HepG2 (cell line): ENCODE data around the gene WHAMM. TPM values are rescaled to one million over a fixed set of nuclear protein-coding genes. Genes with fewer than 3 reads are reported as not detected.

Source experiments
- ATAC-seq: fragments of 200-7000 bp; cut with Tn5 transposase; 3 replicates; pipeline ENCODE4 v1.9.1; 2020; ENCODE audit warnings: mild to moderate bottlenecking, moderate library complexity
- BruUV-seq: library from RNA; stranded (reverse); fragments of 400-500 nt; replicated peaks from 2 replicates; lab custom pipeline; 2021; lab: Mats Ljungman, UMichigan
- CTCF ChIA-PET: fragments of 300-600 bp; formaldehyde crosslinking; extraction: SDS; loops from one replicate; lab custom pipeline; 2021; ENCODE audit warnings: low total read pairs, inconsistent platforms, low intra/inter-chr PET ratio; lab: Yijun Ruan, JAX
- POLR2A ChIA-PET: fragments of 350-600 bp; sonication (Branson Sonifier 250); formaldehyde crosslinking; loops from one replicate; lab custom pipeline; 2020; ENCODE audit warnings: antibody characterized with exemption, inconsistent platforms; lab: Yijun Ruan, JAX
- DNase-seq: peaks from one replicate; pipeline ENCODE4 v3.0.0-alpha.2; 2015; ENCODE audit warnings: low spot score
- FAIRE-seq: peaks from 3 replicates; lab custom pipeline; 2011; peaks lifted over from hg19 to GRCh38; lab: Jason Lieb, UNC
- H2AFZ ChIP-seq: one replicate; pipeline ENCODE4 v1.6.1; 2011; ENCODE audit warnings: low read length, inconsistent platforms
- H3K27ac ChIP-seq: fragments of 300-600 bp; 3 replicates; pipeline ENCODE4 v1.8.0; 2011; ENCODE audit warnings: mixed run types, mild to moderate bottlenecking, mixed read lengths, low read length, inconsistent platforms; ENCODE audit not compliant: insufficient read depth; ENCODE audit errors: extremely low read length
- H3K27me3 ChIP-seq, 2 experiments: fragments of 200-600 bp in 1 of 2; 2 replicates in 1 of 2; 3 replicates in 1 of 2; pipeline versions ENCODE4 v1.6.0 to v1.8.0; 2011; ENCODE audit warnings: low read length in 2 of 2, mild to moderate bottlenecking in 2 of 2, moderate library complexity in 2 of 2, inconsistent platforms in 1 of 2; ENCODE audit not compliant: insufficient read depth in 2 of 2, control insufficient read depth in 1 of 2
- H3K36me3 ChIP-seq, 2 experiments: fragments of 200-600 bp in 1 of 2; replicated peaks in 1 of 2; 2 replicates in 1 of 2; 3 replicates in 1 of 2; pipeline versions ENCODE4 v1.5.1 to v1.8.0; 2011; ENCODE audit warnings: low read length in 2 of 2, inconsistent platforms in 1 of 2; ENCODE audit not compliant: insufficient read depth in 2 of 2, control insufficient read depth in 1 of 2
- H3K4me1 ChIP-seq: 2 replicates; pipeline ENCODE4 v1.5.1; 2012; ENCODE audit warnings: low read length, inconsistent platforms; ENCODE audit not compliant: insufficient read depth
- H3K4me2 ChIP-seq: 2 replicates; pipeline ENCODE4 v1.6.0; 2011; ENCODE audit warnings: low read depth, low read length, inconsistent platforms
- H3K4me3 ChIP-seq, 3 experiments: fragments of 200-600 bp in 1 of 3; sonication (generic), shearing (Covaris generic) in 1 of 3; replicated peaks in 1 of 3; 2 replicates each; pipeline ENCODE4 v1.5.1; 2011 to 2016; ENCODE audit warnings: low read length in 3 of 3, inconsistent platforms in 2 of 3, low read depth in 2 of 3, mild to moderate bottlenecking in 2 of 3, control low read depth in 1 of 3, mixed read lengths in 1 of 3; ENCODE audit not compliant: insufficient read depth in 1 of 3
- H3K79me2 ChIP-seq: one replicate; pipeline ENCODE4 v1.6.1; 2011; ENCODE audit warnings: low read length, inconsistent platforms; ENCODE audit not compliant: insufficient read depth
- H3K9ac ChIP-seq: 2 replicates; pipeline ENCODE4 v1.6.0; 2011; ENCODE audit warnings: mild to moderate bottlenecking, low read depth, low read length, inconsistent platforms; ENCODE audit not compliant: insufficient read depth
- H3K9me3 ChIP-seq: 2 replicates; pipeline ENCODE4 v1.5.1; 2012; ENCODE audit warnings: mild to moderate bottlenecking, low read length
- H4K20me1 ChIP-seq: 2 replicates; pipeline ENCODE4 v1.6.0; 2011; ENCODE audit warnings: inconsistent platforms, mild to moderate bottlenecking, low read length, moderate library complexity; ENCODE audit not compliant: insufficient read depth
- ISL2 ChIP-seq: sonication (generic); formaldehyde crosslinking; IDR thresholded peaks from 2 replicates; pipeline ENCODE4 v1.5.0; 2020; ENCODE audit warnings: missing genetic modification reagents
- KDM1A ChIP-seq: IDR thresholded peaks from 2 replicates; pipeline ENCODE4 v1.6.1; 2016; ENCODE audit warnings: missing compliant biosample characterization
- SNRNP70 ChIP-seq: fragments of 200-400 bp; formaldehyde crosslinking; IDR thresholded peaks from 2 replicates; pipeline ENCODE4 v1.6.1; 2017; ENCODE audit warnings: mild to moderate bottlenecking, low read depth, low read length, moderate library complexity
- ZNF619 ChIP-seq: sonication (generic); formaldehyde crosslinking; IDR thresholded peaks from 2 replicates; pipeline ENCODE4 v1.4.0; 2020; ENCODE audit warnings: mild to moderate bottlenecking, missing genetic modification reagents
- WGBS: methylation state at CpG from one replicate; pipeline ENCODE4 v1.1.6; 2017; ENCODE audit warnings: low lambda C conversion rate; 5-methylcytosine and 5-hydroxymethylcytosine counted together
- in situ Hi-C: cut with HindIII; loops from 2 replicates; pipeline ENCODE4 v1.10.0; 2017; ENCODE audit warnings: low pct_unique_long_range_greater_than_20kb; ENCODE audit not compliant: extremely low pct_ligation_motif_present
- intact Hi-C: fragments of 100-400 bp; cut with micrococcal nuclease; formaldehyde crosslinking; loops from one replicate; pipeline ENCODE4 v1.10.0; 2022; ENCODE audit not compliant: unreplicated experiment
- polyA plus RNA-seq, 8 experiments: library from polyadenylated mRNA; depleted of rRNA in 3 of 8; stranded (reverse) in 7 of 8; unstranded in 1 of 8; fragments of >200 nt; fragmentation: Illumina TruSeq in 4 of 8; extraction: Trizol in 4 of 8; gene quantifications; 2 replicates each; pipeline versions ENCODE4 v1.2.1 to v1.2.3, GENCODE V29; 2011 to 2016; ENCODE audit warnings: low read depth in 4 of 8, missing spikeins in 1 of 8, mixed read lengths in 1 of 8; ENCODE audit not compliant: insufficient read depth in 1 of 8
- total RNA-seq, 5 experiments: library from RNA; depleted of rRNA; stranded (reverse); fragments of >200 nt; fragmentation: Illumina TruSeq; extraction: Trizol; gene quantifications; 2 replicates each; pipeline ENCODE4 v1.2.3, GENCODE V29; 2016; ENCODE audit warnings: low read depth in 1 of 5

Gene WHAMM
- total and polyA plus RNA-seq, 2 of the 13 experiments (the other 11 are each of a cell fraction or from before 2014, with no cell fraction given), result 2.9 to 3.0 TPM

DNA sequence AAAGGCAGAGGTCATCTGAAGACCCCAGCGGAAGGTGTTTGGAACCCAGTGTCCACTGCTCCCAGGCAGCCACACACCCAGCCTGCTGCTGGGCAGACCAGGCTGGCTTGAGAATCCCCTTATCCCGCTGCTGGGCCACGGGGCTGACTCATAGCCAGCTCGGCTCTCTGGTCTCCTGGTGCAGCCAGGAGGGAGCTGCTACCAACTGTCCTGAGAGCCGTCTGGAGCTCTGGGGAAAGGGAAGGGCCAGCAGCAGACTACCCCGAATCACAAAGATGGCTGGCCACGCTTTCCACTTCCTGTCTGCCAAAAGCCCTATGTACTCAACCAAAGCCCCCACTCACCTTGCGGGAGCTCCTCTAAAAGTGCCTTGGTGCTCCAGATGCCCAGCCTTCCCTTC lies 38.3 kb downstream of the WHAMM start:
- no peak for TF ChIP-seq ISL2 (CRISPR knock-in tag)
- POLR2A ChIA-PET, result no interaction called here
- Histone ChIP-seq H2AFZ (no peak overlapping the region), H3K4me2 (no peak overlapping the region), H3K4me1 (peaks cover 19% of the 10 kb centered on the region), H3K79me2 (no peaks in the 10 kb centered on the region), H3K27me3 (no peaks in the 10 kb centered on the region; a peak in 1 of 5 replicates), H3K27ac (no peak overlapping the region), H3K9ac (no peak overlapping the region), H3K9me3 (no peaks in the 10 kb centered on the region), H3K4me3 (no peak overlapping the region), H4K20me1 (no peaks in the 10 kb centered on the region), H3K36me3 (no peaks in the 10 kb centered on the region)
- BruUV-seq, result no TSS peak
- CTCF ChIA-PET, result no interaction called here
- WGBS, result 82% methylated on average over 2 of the region's 8 CpGs
- no peak for FAIRE-seq
- no peak for ATAC-seq
- in situ Hi-C loops, result no loop called here
- no peak for DNase-seq
- intact Hi-C loops, result no loop called here

DNA sequence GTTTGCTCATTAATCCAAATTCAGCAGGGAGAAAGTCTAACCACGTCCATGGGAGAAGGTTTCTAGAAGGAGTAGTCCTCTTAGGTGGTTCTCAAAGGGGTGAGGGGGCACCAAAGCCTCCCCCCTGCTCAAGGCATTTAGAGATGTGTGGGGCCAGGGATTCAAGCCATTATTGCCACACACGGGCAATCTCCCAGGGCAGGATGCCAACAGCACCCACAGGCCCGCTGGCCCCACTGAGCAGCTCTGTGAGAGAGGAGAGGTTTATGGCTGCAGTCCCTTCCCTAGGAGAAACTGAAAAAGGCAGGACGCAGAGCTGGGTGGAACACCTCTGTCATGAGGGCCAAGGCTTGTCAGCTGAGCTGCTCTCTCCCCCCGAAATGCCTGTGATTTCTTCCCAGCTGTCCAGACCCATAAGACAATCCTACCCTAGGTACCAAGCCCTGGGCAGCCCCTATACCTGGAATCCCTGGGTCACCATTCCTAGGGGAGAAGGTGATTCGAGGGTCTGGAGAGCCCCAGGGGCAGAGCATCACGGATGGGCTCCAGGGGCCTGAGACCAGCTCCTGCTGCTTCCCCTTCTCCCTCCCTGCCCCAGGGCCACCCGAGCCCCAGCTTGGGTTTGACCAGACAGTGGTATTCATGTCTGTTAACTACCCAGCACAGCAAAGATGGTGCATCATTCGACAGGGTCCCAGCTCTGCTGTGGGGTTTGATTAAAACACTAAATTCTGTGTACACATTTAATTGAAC lies 39.0 kb downstream of the WHAMM start:
- ATAC-seq (no peak), FAIRE-seq (no peak), DNase-seq (no peak)
- Histone ChIP-seq H3K4me3 (no peak overlapping the region), H3K9me3 (no peaks in the 10 kb centered on the region), H3K27ac (no peak overlapping the region), H3K27me3 (no peaks in the 10 kb centered on the region; a peak in 1 of 5 replicates), H3K9ac (no peak overlapping the region), H3K36me3 (no peaks in the 10 kb centered on the region), H4K20me1 (no peaks in the 10 kb centered on the region), H3K79me2 (no peaks in the 10 kb centered on the region), H3K4me2 (no peak overlapping the region), H3K4me1 (peaks cover 19% of the 10 kb centered on the region), H2AFZ (no peak overlapping the region)
- no TSS peak for BruUV-seq
- CTCF ChIA-PET, result interaction anchor here (1.8 to 2.2 kb wide), 2 partner anchors 152 to 163 kb away, joined by 7 to 17 read pairs; partner anchors contain the start of gene C15orf40
- POLR2A ChIA-PET, result interaction anchor here (1.1 to 1.2 kb wide), 2 partner anchors 98 to 163 kb away, joined by 3 read pairs; partner anchors contain the start of gene C15orf40
- WGBS, result 80% methylated on average over 3 of the region's 9 CpGs
- intact Hi-C loops (no loop called here), in situ Hi-C loops (no loop called here)
- TF ChIP-seq KDM1A (CRISPR knock-in tag) (no peak), SNRNP70 (no peak), ZNF619 (CRISPR knock-in tag) (no peak)
